AG09319 (cell line): ENCODE measurements around the gene SNED1.
"Not testable (repeated sequence)": the region's sequence is repeated elsewhere in the genome, so short reads cannot be mapped to it uniquely, and the experiment has no call there.

ENCODE experiments used
- DNase-seq: peaks from one replicate; pipeline ENCODE4 v3.0.0-alpha.2; 2010; ENCODE audit warnings: low read depth; ENCODE audit errors: extremely low read depth
- CTCF ChIP-seq: IDR thresholded peaks from 2 replicates; pipeline ENCODE4 v1.5.1; 2011; ENCODE audit warnings: low read depth, mild to moderate bottlenecking, inconsistent platforms, low read length, moderate library complexity

SNED1 gene

DNA sequence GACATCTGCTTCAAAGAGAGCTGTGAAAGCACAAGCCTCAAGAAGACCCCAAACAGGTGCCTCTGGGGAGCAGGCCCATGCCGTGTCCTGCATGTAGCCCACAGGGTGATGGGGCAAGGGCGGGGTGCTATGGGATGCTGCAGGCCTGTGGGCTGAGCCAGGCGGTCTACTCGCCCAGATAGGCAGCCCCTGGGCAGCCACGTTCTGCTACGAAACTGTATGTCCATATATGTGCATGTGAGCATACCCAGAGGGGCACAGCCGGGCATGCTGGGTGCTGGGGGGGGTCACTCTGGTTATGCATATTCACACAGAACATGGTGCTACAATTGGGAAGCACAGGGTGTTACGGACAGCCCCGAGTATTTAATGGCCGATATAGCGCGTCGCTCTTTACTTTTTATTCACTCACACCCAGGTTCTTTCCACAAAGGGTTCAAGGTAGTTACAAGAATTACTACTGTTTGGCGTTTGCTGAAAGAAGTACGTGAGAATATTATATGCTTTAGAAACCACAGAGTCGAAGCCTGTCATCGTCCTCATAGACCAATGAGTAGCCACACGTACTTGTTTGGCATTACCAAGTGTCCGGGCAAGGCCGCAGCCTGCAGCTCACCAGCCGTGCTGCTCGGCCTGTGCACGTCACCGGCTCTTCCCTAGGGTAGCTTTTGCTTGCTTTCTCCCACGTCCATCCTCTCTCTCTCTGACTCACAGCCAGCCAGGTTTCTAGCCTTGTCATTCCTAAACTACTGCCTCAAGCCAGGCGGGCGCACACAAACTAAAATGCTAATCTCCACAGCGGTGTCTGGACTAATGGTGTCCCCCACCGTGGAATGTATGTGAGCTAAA, 89.2 kb downstream of the SNED1 start:
- no peak for TF ChIP-seq CTCF
- DNase-seq: no peak

GRCh38 chr2:241088376-241088775, 90.0 kb downstream of the SNED1 start:
- no peak for DNase-seq
- no peak for TF ChIP-seq CTCF

GRCh38 chr2:241088791-241089732, 90.6 kb downstream of the SNED1 start:
- TF ChIP-seq CTCF: no peak

DNA sequence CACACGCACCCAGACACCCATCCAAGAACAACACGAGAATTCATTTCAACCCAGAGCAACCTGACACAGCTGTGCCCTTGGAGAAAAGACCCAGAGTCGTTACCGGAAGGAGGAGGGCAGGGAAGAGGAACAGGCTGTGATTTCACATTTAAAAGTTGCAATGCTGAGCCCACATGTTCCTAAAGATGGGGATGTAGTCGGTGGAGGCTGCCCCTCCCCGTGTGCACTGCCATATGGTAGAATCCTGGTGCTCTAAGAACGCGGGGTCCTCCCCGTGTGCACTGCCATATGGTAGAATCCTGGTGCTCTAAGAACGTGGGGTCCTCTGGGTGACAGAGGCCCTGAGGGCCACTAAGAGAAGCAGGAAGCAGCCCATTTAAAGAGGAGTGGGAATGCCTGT, 92.8 kb downstream of the SNED1 start:
- no peak for DNase-seq

More at GRCh38 chr2:241088791-241089732, 90.6 kb downstream of the SNED1 start:
- no peak for DNase-seq

DNA sequence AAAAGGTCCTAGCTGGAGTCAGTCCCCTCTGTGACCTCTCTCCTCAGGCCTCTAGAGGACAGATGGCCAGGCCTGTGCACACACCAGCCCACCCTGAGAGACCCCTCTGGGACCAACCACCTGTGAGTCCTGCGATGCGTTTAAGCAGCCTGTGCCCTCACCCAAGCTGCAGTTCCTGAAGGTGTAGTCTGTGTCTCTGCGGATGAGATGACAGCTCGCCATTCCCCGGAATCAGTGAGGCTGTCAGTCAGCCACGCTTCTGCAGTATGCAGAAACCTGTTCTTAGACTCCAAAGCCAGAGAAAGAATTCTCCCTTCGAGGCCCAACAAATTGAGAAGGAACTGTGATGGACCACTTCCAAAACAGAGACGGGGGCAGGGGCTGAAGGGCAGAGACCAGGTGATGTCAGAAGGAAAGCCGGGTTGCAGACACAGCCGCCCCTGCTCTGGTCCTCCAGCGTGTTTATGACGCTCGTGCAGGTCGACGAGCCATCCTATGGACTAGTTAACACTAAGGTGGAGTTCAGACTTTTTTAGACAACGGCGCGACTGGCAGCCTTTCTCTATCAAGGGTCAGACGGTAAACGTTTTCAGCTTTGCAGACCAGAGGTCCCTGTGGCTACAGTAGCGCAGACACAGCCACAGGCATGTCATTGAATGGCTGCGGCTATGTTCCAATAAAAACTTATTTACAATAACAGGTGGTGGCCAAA, 93.5 kb downstream of the SNED1 start:
- no peak for DNase-seq
- TF ChIP-seq CTCF: no peak

More for the DNA sequence above, 92.8 kb downstream of the SNED1 start:
- TF ChIP-seq CTCF: no peak

GRCh38 chr2:241092677-241093076, 94.3 kb downstream of the SNED1 start:
- no peak for TF ChIP-seq CTCF
- DNase-seq: no peak

DNA sequence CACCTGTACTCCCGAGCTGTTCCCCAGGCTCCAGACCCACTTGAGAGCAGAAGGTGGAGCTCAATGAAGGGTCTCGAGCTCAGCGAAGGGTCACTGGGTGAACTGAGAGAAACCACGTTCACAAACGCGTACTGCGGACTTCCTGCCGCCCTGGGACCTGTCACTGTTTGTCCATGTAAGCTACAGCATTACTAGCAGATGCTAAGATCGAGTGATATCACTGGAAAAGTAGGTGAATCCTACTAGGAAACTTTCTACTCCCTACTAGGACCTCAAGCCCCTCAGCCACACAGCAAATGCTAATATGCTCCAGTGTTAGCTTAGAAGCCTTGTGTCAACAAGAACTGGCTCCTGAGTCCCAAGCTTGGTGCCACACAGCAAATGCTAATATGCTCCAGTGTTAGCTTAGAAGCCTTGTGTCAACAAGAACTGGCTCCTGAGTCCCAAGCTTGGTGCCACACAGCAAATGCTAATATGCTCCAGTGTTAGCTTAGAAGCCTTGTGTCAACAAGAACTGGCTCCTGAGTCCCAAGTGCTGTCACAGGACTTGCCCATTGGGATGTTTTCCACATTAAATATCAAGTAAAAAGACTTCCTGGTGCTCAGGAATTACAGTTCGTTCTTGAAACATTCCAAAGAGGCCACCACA, 94.8 kb downstream of the SNED1 start:
- DNase-seq: not testable (repeated sequence)
